Heart left ventricle (tissue), 16 donors: ENCODE measurements around the gene RNF181. TPM values are rescaled to one million over a fixed set of nuclear protein-coding genes. Genes with fewer than 3 reads are reported as not detected.

Experiments
- ATAC-seq, 4 donors: fragments of 200-7000 bp; cut with Tn5 transposase; one replicate each; pipeline ENCODE4 v1.9.1; 2020 to 2022; ENCODE audit warnings: moderate library complexity in 4 of 4, mild to moderate bottlenecking in 3 of 4, moderate number of reproducible peaks in 1 of 4
- DNase-seq, 5 donors: peaks; one replicate each; pipeline ENCODE4 v3.0.0-alpha.2; 2020
- H3K27ac ChIP-seq, 12 donors: fragments of 200-600 bp; sonication (generic) in 4 of 12; one replicate each; pipeline versions ENCODE4 v1.5.0 to v1.8.0; 2016 to 2022; ENCODE audit warnings: mild to moderate bottlenecking in 2 of 12
- H3K27me3 ChIP-seq, 9 donors: fragments of 200-600 bp; sonication (generic) in 2 of 9; one replicate each; pipeline versions ENCODE4 v1.5.1 to v1.8.0; 2016 to 2022; ENCODE audit warnings: mild to moderate bottlenecking in 3 of 9
- H3K36me3 ChIP-seq, 9 donors: fragments of 200-600 bp; sonication (generic) in 2 of 9; one replicate each; pipeline versions ENCODE4 v1.5.0 to v1.8.0; 2018 to 2022; ENCODE audit warnings: mild to moderate bottlenecking in 2 of 9
- H3K4me1 ChIP-seq, 12 donors: fragments of 200-600 bp; sonication (generic) in 4 of 12; one replicate each; pipeline versions ENCODE4 v1.5.0 to v1.8.0; 2016 to 2022; ENCODE audit warnings: mild to moderate bottlenecking in 3 of 12
- H3K4me3 ChIP-seq, 12 donors: fragments of 200-600 bp; sonication (generic) in 4 of 12; one replicate each; pipeline versions ENCODE4 v1.5.0 to v1.8.0; 2017 to 2022; ENCODE audit warnings: mild to moderate bottlenecking in 9 of 12, moderate library complexity in 4 of 12
- H3K9me3 ChIP-seq, 12 donors: fragments of 200-600 bp; sonication (generic) in 4 of 12; one replicate each; pipeline versions ENCODE4 v1.5.0 to v1.8.0; 2016 to 2022; ENCODE audit warnings: mild to moderate bottlenecking in 1 of 12
- POLR2A ChIP-seq, 2 donors: fragments of 450-650 bp; IDR thresholded peaks; one replicate each; pipeline ENCODE4 v1.6.1; 2017; ENCODE audit warnings: antibody characterized with exemption in 2 of 2, mild to moderate bottlenecking in 2 of 2, moderate library complexity in 2 of 2
- WGBS, 4 donors: extraction: QIAGEN DNeasy Blood & Tissue Kit in 2 of 4; methylation state at CpG; one replicate each; pipeline versions ENCODE4 v1.1.5 to v1.1.7; 2013 to 2018; 5-methylcytosine and 5-hydroxymethylcytosine counted together
- intact Hi-C, 10 donors: fragments of 100-400 bp; cut with DNase I; formaldehyde crosslinking; loops; one replicate each; pipeline versions ENCODE4 v1.11.1 to v1.14.2; 2022
- polyA plus RNA-seq, 2 donors: library from polyadenylated mRNA; stranded (reverse); fragments of 200-250 nt; gene quantifications; one replicate each; pipeline ENCODE4 v1.2.3, GENCODE V29; 2013
- total RNA-seq, 9 donors: library from RNA; depleted of rRNA in 2 of 9; stranded (reverse); fragments of >200 nt in 2 of 9; fragmentation: NEBNext Ultra II Directional in 3 of 9; extraction: Animal tissue kit (Norgen Biotek cat#: 25700) in 3 of 9; gene quantifications; one replicate each; pipeline versions ENCODE4 v1.1.0 to v1.2.4, GENCODE V29; 2016 to 2023
- TF ChIP-seq, protein P1 (sequence below), 12 donors: fragments of 200-600 bp; sonication (generic) in 4 of 12; IDR thresholded peaks; one replicate each; pipeline versions ENCODE4 v1.5.0 to v1.8.0; 2018 to 2022; ENCODE audit warnings: antibody characterized with exemption in 12 of 12, mild to moderate bottlenecking in 5 of 12
- donor health status: ischemic (EF 13 %, LVEDD 7.1; RV severe dilation, severe dysfunction).
- donor health status: healthy with polysubstance abuse.
- donor health status: DM: no; HTN: yes; CAD: no.
- donor health status: DM: no; HTN: no; CAD: no.
- donor health status: ischemic (EF 25% LVEDD 6.9; RV normal size, moderate dysfunction).
- donor health status: ischemic (EF 25% LVEDD 5.7; RV mildly dilated, moderate dysfunction).
- donor health status: healthy.
- donor health status: DM: yes; HTN: yes; CAD: no.
- donor health status: ischemic (EF 35%, LVEDD 5.7; RV mildly dilated, moderate dysfunction).
- donor health status: nonischemic (EF 11% LVEDD 7.7; RV severe dilation, severe dysfunction).
- donor health status: DM: yes; HTN: yes; CAD: no.
- donor health status: PGD.
- donor health status: ischemic (EF 29% LVEDD 5.4; RV normal size, mild dysfunction).
- donor health status: nonischemic (EF 23%, LVEDD 6.1; RV moderate dilation, normal function).

The RNF181 gene
- total and polyA plus RNA-seq, 11 donors, result 77.7 to 235 (median 104) TPM

DNA sequence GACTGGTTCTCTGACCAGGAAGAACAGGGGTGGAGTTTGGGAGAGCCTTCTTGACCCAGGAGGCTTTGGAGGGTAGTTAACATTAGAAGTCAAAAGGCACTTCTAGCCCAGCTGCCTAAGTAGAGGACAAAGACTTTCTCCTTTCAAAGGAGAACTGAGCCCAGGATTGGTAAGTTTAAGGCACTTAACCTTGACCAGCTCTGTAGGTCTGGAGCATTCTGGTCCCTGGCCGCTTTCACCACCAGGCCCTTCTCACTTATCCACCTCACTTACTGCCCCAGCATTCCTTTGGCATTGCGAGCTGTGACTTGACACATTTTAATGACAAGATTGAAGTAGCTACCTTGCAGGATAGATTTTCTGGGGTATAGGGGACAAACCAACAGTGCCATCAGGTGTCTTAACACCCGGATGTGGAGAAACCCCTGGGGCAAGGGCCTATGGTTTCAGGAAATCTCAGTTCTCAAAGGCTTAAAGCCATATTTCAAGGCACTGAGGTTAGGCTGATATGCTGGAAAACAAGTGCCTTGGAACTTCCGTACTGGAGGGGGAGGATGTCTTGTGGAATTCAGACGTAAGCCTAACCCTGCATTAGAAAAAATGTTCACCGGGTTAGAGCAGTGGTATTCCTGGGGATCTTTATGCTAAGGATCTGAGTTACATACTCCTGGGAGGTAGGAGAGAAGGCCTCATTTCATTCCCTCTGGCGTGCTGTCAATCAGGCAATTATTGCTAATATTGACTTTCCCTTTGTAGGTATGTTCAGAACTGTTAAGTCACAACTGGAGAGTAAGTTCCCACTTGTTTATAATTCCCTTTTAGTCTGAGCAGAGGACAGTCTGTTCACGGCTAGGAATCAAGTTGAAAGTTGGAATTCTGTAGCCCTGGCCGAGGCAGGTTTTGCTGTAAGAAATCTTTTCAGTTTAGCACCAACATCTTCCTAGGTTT is 12.0 kb downstream of the RNF181 start:
- DNase-seq, result peak in 1 of 5 donors; percentile 32
- Histone ChIP-seq H3K4me3 (no peak overlapping the region), H3K36me3 (peaks cover 0 to 35% (median 15%) of the 10 kb centered on the region in 9 donors), H3K4me1 (peaks cover 2 to 85% (median 57%) of the 10 kb centered on the region in 12 donors), H3K27ac (peak overlapping the region; percentile 34 to 90 (median 75)), H3K9me3 (no peaks in the 10 kb centered on the region), H3K27me3 (no peaks in the 10 kb centered on the region)
- ATAC-seq, result no peak
- TF ChIP-seq POLR2A (IDR thresholded peaks at IDR 0.05), result no peak
- TF ChIP-seq, protein P1, sequence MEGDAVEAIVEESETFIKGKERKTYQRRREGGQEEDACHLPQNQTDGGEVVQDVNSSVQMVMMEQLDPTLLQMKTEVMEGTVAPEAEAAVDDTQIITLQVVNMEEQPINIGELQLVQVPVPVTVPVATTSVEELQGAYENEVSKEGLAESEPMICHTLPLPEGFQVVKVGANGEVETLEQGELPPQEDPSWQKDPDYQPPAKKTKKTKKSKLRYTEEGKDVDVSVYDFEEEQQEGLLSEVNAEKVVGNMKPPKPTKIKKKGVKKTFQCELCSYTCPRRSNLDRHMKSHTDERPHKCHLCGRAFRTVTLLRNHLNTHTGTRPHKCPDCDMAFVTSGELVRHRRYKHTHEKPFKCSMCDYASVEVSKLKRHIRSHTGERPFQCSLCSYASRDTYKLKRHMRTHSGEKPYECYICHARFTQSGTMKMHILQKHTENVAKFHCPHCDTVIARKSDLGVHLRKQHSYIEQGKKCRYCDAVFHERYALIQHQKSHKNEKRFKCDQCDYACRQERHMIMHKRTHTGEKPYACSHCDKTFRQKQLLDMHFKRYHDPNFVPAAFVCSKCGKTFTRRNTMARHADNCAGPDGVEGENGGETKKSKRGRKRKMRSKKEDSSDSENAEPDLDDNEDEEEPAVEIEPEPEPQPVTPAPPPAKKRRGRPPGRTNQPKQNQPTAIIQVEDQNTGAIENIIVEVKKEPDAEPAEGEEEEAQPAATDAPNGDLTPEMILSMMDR (IDR thresholded peaks at IDR 0.05), result no peak
- 53 to 60% (median 58%) methylated on average over 9 of the region's 9 CpGs for WGBS, 4 donors
- intact Hi-C loops, result loop anchor here in 1 of 10 donors (5.0 kb wide), 1 partner anchor 185 kb away; no protein-coding TSS in a partner anchor

DNA sequence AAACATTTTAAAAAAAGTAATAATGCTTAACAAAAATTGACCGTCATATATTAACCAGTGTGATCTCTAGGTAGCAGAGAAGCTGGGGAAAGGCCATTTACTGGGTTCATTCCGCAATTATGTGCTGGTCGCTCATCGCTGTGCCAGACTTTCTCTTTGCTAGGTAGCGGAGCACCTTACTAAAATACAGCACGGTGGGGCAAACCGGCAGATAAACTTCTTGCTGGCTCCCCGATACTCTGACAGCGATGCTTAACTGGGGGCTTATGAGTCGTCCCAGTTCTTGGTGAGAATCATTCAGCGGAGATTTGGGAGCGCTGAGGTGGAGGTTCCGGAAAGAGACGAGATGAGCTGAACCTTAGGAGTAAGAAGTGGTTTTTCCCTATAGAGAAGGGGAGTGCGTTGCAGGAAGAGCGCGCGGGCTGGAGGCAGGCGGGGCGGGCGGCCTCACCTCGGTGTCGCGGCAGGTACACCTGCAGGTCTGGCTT is 15.7 kb downstream of the RNF181 start:
- peak in 1 of 5 donors; percentile 14 for DNase-seq
- TF ChIP-seq, protein P1 (IDR thresholded peaks at IDR 0.05), result no peak
- no peak for TF ChIP-seq POLR2A (IDR thresholded peaks at IDR 0.05)
- Histone ChIP-seq H3K27me3 (no peaks in the 10 kb centered on the region), H3K4me1 (peaks cover 2 to 60% (median 31%) of the 10 kb centered on the region in 12 donors), H3K9me3 (no peaks in the 10 kb centered on the region), H3K27ac (peak overlapping the region; percentile 78 to 95 (median 88)), H3K4me3 (peak overlapping the region; percentile 79 to 99 (median 94)), H3K36me3 (peaks cover 0 to 35% (median 15%) of the 10 kb centered on the region in 9 donors)
- ATAC-seq, result no peak
- intact Hi-C loops, result loop anchor here in 2 of 10 donors (5.0 kb wide), 1 partner anchor 49 kb away; the partner anchor contains the start of gene GGCX (in 2 of the 2)
- WGBS, 4 donors, result 7 to 11% (median 8%) methylated on average over 24 of the region's 24 CpGs

DNA sequence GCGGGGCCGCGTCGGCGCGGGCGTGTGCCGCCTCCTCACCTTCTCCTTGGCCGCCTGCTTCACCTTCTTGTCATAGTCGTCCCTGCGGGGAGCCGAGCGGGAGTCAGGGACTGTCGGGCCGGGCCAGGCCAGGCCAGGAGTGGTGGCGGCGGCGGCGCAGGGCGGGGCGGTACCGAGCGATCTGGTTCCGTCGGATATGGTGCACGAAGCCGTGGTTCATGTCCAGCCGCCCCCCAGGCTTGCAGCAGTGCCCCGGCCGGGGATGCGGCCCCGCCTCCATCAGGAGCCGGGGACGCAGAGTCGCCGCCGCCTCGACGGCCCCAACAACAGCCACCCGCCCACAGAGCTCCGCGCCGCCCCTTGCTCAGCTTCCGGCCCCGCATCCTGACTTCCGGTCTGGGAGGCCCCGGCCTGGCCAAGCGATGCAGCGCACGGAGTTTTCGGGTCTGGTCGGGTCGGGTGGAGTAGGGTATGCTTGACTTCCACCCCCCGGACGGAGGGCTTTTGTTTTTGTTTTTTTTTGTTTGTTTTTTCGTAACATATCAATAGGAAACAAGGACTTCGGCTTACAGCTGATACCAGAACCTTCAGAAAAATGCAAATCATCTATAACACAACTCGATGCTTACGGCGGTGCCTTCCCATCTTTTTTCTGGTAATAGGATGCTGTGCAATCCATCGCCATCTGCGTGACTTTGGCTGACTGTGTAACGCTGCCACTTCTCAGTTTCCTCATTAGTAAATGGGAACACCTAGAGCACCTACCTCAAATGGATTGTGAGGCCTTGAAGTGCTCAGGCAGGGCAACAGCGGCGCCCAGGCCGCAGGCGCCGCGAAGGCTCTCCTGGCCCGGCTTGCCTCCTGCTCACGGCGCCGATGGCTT is 16.4 kb downstream of the RNF181 start, which contains the start of gene C2orf68:
Gene C2orf68 (minus strand): TSS at position 362 of the 883 bp plus-strand sequence. CDS start 82 bp downstream, at position 280.
- 8 to 12% (median 10%) methylated on average over 57 to 73 of the region's 73 CpGs for WGBS, 4 donors
- TF ChIP-seq, protein P1 (IDR thresholded peaks at IDR 0.05), result no peak
- TF ChIP-seq POLR2A (IDR thresholded peaks at IDR 0.05), result peak in 1 of 2 donors; percentile 70
- intact Hi-C loops, result loop anchor here in 2 of 10 donors (5.0 kb wide), 1 partner anchor 50 kb away; the partner anchor contains the start of gene GGCX (in 2 of the 2)
- no peaks in the 10 kb centered on the region for H3K27me3 ChIP-seq
- H3K4me3 ChIP-seq, result peak within 1 kb of the TSS; percentile 79 to 99 (median 94)
- H3K36me3 ChIP-seq, result peaks cover 0 to 30% (median 15%) of the 10 kb centered on the region in 9 donors
- H3K9me3 ChIP-seq, result no peaks in the 10 kb centered on the region
- peak; percentile 93 to 95 (median 94) for DNase-seq
- H3K4me1 ChIP-seq, result peaks cover 2 to 57% (median 28%) of the 10 kb centered on the region in 12 donors
- H3K27ac ChIP-seq, result peak within 1 kb of the TSS; percentile 78 to 95 (median 88)
- peak; percentile 76 to 87 (median 86) for ATAC-seq
